ENCODE measurements around the gene EEA1. TPM values are rescaled to one million over a fixed set of nuclear protein-coding genes. Genes with fewer than 3 reads are reported as not detected.

EEA1 gene
- total RNA-seq, 2 donors from 2014 or later, result 12.1 to 23.8 TPM

Other genes starting within 250 kb of the EEA1 start
- gene PLEKHG7, start 226.3 kb downstream of the EEA1 start, total RNA-seq, result not detected

All from natural killer cell treated with Interleukin-12 subunit alpha and Interleukin-12 subunit beta and Interleukin-15 and Interleukin-18, amount 100 ng/mL, for 72 hours (primary cell).